HCEC 1CT (cell line): Measurements from ENCODE around the gene ERG28.
"Not testable (repeated sequence)": the region's sequence is repeated elsewhere in the genome, so short reads cannot be mapped to it uniquely, and the experiment has no call there.

ENCODE experiments used
- DNase-seq: peaks from one replicate; pipeline ENCODE4 v3.0.0-alpha.2; 2017

The ERG28 gene

GRCh38 chr14:75660630-75661498, at the start of gene ERG28, which contains the start of gene TTLL5:
Gene ERG28, minus strand, starts transcription at chr14:75660876. Its CDS starts 3,374 bp downstream, at chr14:75657502.
Gene TTLL5, plus strand, starts transcription at chr14:75661246. Its CDS starts 1,904 bp downstream, at chr14:75663150.
- DNase-seq = peak; percentile 99

- peak; percentile 76 for DNase-seq
Measured at GRCh38 chr14:75709207-75709812, 48.6 kb upstream of the ERG28 start.

- DNase-seq = no peak
Measured at GRCh38 chr14:75705014-75705413, 44.3 kb upstream of the ERG28 start.

GRCh38 chr14:75703467-75703866, 42.8 kb upstream of the ERG28 start:
- DNase-seq = no peak

- no peak for DNase-seq
Measured at GRCh38 chr14:75702616-75703261, 42.1 kb upstream of the ERG28 start.

GRCh38 chr14:75702122-75702521, 41.4 kb upstream of the ERG28 start:
- DNase-seq = no peak

- DNase-seq = no peak
Measured at GRCh38 chr14:75700295-75700694, 39.6 kb upstream of the ERG28 start.

GRCh38 chr14:75699331-75699730, 38.7 kb upstream of the ERG28 start:
- DNase-seq = no peak

GRCh38 chr14:75697918-75698317, 37.2 kb upstream of the ERG28 start:
- DNase-seq = no peak

- DNase-seq = no peak
Measured at GRCh38 chr14:75697386-75697785, 36.7 kb upstream of the ERG28 start.

- not testable (repeated sequence) for DNase-seq
Measured at GRCh38 chr14:75695025-75695424, 34.3 kb upstream of the ERG28 start.

- no peak for DNase-seq
Measured at GRCh38 chr14:75690010-75690409, 29.3 kb upstream of the ERG28 start.

GRCh38 chr14:75689012-75689411, 28.3 kb upstream of the ERG28 start:
- DNase-seq = peak; percentile 12

- no peak for DNase-seq
Measured at GRCh38 chr14:75685910-75686309, 25.2 kb upstream of the ERG28 start.

GRCh38 chr14:75675265-75675960, 14.7 kb upstream of the ERG28 start:
- no peak for DNase-seq

- DNase-seq = no peak
Measured at GRCh38 chr14:75673345-75674035, 12.8 kb upstream of the ERG28 start.

GRCh38 chr14:75672605-75673192, 12.0 kb upstream of the ERG28 start:
- no peak for DNase-seq

- DNase-seq = no peak
Measured at GRCh38 chr14:75667099-75667765, 6.6 kb upstream of the ERG28 start.

- peak; percentile 47 for DNase-seq
Measured at GRCh38 chr14:75662966-75663365, 2.3 kb upstream of the ERG28 start.

- DNase-seq = no peak
Measured at GRCh38 chr14:75661499-75661814, 781 bp upstream of the ERG28 start.

- no peak for DNase-seq
Measured at GRCh38 chr14:75660238-75660629, 442 bp downstream of the ERG28 start.

- no peak for DNase-seq
Measured at GRCh38 chr14:75658957-75659356, 1.7 kb downstream of the ERG28 start.
